ENCODE data around the gene UGT1A4. TPM values are rescaled to one million over a fixed set of nuclear protein-coding genes. Genes with fewer than 3 reads are reported as not detected.
A peak's percentile ranks its signal among the peaks of the same experiment; 100 is the strongest.

Gene UGT1A4
- total and polyA plus RNA-seq, 9 of the 15 experiments (the other 6 are each of a cell fraction or from before 2014, with no cell fraction given): not detected

DNA sequence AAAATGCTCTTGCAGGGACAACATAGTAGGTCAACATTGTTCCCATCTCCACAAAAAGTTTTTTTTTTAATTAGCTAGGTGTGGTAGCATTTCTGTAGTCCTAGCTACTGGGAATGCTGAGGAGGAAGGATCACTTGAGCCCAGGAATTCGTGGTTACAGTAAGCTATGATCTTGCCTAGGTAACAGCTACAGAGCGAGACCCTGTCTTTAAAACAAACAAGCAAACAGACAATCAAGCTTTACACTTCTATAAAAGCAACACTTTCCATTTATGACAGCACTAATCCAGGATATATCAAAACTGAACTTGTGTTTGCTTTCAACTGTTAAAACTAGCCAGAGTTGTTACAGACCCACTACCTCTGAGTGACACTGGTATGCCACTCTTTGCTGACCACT is 22.3 kb downstream of the UGT1A4 start (continued):
- TF ChIP-seq PHF21A (IDR thresholded peaks at IDR 0.05; ENCODE audit: borderline replicate concordance, low read depth) (no peak), ZNF79 (CRISPR knock-in tag; IDR thresholded peaks at IDR 0.05; ENCODE audit: low read depth) (no peak), SMC3 (conservative IDR thresholded peaks at IDR 0.05; ENCODE audit: insufficient read depth, low read depth, low read length) (no peak), TARDBP (IDR thresholded peaks at IDR 0.05) (no peak)
- TF ChIP-seq, protein P1, sequence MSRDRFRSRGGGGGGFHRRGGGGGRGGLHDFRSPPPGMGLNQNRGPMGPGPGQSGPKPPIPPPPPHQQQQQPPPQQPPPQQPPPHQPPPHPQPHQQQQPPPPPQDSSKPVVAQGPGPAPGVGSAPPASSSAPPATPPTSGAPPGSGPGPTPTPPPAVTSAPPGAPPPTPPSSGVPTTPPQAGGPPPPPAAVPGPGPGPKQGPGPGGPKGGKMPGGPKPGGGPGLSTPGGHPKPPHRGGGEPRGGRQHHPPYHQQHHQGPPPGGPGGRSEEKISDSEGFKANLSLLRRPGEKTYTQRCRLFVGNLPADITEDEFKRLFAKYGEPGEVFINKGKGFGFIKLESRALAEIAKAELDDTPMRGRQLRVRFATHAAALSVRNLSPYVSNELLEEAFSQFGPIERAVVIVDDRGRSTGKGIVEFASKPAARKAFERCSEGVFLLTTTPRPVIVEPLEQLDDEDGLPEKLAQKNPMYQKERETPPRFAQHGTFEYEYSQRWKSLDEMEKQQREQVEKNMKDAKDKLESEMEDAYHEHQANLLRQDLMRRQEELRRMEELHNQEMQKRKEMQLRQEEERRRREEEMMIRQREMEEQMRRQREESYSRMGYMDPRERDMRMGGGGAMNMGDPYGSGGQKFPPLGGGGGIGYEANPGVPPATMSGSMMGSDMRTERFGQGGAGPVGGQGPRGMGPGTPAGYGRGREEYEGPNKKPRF (IDR thresholded peaks at IDR 0.05; ENCODE audit: low read depth, low read length): no peak

DNA sequence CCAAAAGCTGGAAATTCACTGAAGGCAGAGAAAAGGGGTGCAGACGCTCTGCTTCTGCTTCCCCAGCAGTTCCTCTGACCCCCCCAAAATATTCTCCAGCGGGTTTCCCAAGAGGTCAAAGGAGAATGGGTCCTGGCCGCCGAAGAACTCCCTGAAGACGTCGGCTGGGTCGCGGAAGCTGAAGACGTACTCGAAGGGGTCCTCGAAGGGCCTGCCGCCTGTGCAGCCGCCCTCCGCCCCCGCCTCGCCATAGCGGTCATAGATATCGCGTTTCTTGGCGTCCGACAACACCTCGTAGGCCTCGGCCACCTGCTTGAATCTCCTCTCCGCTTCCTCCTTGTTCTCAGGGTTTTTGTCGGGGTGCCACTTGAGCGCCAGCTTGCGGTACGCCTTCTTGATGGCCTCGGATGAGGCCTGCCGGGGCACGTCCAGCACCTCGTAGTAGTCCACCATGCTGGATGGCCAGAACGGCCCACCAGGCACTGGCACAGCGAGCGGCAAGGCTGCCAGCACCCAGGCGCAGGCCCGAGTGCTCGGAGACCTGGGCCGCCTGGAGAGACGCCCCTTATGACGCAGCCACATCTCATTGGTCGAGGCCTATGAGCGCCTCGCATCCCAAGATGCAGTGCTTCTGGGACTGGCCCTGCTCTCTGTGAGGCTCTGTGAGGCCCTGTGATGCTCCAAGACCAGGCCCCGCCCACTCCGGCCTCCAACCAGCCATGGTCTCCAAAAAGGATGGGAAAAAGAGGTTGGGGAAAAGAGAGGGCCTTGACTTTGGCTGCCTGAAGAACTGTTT is 25.1 kb downstream of the UGT1A4 start:
- H3K79me2 ChIP-seq (ENCODE audit: control insufficient read depth, insufficient read depth, low read length): no peaks in the 10 kb centered on the region
- peak; percentile 12 to 23 (median 20) for DNase-seq (ENCODE audit: extremely low read depth in 1 of 4, low spot score in 3 of 4)
- no peak overlapping the region for H3K27ac ChIP-seq (ENCODE audit: extremely low read depth, low read depth, low read length)
- peak; percentile 89 for ATAC-seq
- H3K4me1 ChIP-seq (replicated peaks in 1 of 2; ENCODE audit: control insufficient read depth in 2 of 2, insufficient read depth in 2 of 2, low read length in 2 of 2): peaks cover 0 to 7% of the 10 kb centered on the region in 2 experiments; a peak in 2 of 5 replicates
- no peak for FAIRE-seq
- no peak overlapping the region for H3K4me3 ChIP-seq
- no peaks in the 10 kb centered on the region for H3K27me3 ChIP-seq (ENCODE audit: control insufficient read depth in 2 of 2, insufficient read depth in 2 of 2, low read length in 2 of 2)
- no peaks in the 10 kb centered on the region for H4K20me1 ChIP-seq (replicated peaks; ENCODE audit: control insufficient read depth, insufficient read depth, low read length)
- WGBS (ENCODE audit: insufficient coverage, low coverage, missing lambda C conversion rate): 31% methylated on average over 26 of the region's 46 CpGs
- no peak overlapping the region; a peak in 1 of 4 replicates for H3K9ac ChIP-seq (ENCODE audit: insufficient read depth in 1 of 2, low read depth in 2 of 2, low read length in 2 of 2)
- no peaks in the 10 kb centered on the region for H3K36me3 ChIP-seq (ENCODE audit: control insufficient read depth, insufficient read depth, low read length)
- CTCF ChIA-PET (ENCODE audit: low intra/inter-chr PET ratio): no interaction called here
- H3K9me3 ChIP-seq (replicated peaks; ENCODE audit: control insufficient read depth, insufficient read depth, low read depth, low read length): no peaks in the 10 kb centered on the region
- intact Hi-C loops (cut with micrococcal nuclease): no loop called here
- no peak overlapping the region for H2AFZ ChIP-seq (ENCODE audit: low read depth, low read length)
- in situ Hi-C loops (cut with MboI): no loop called here
- H3K9me1 ChIP-seq (ENCODE audit: control insufficient read depth, insufficient read depth, low read length): no peaks in the 10 kb centered on the region
- BruUV-seq (replicated peaks): no TSS peak
- POLR2A ChIA-PET: interaction anchor here (0.6 kb wide), 1 partner anchor 11 kb away, joined by 3 read pairs; no protein-coding TSS in a partner anchor
- H3K4me2 ChIP-seq (ENCODE audit: insufficient read depth, low read length): no peak overlapping the region
- TF ChIP-seq L3MBTL2 (IDR thresholded peaks at IDR 0.05) (peak; percentile 57; the same call in 1 of the 2 replicates), MAZ (CRISPR knock-in tag; conservative IDR thresholded peaks at IDR 0.05 in 1 of 2, IDR thresholded peaks at IDR 0.05 in 1 of 2) (no peak), CREM (IDR thresholded peaks at IDR 0.05; ENCODE audit: low read depth) (0 out of 2 replicates have a peak, but pooled peaks have one; percentile 10), NFYB (IDR thresholded peaks at IDR 0.05; ENCODE audit: extremely low read depth, insufficient read length) (peak; percentile 10), SETDB1 (IDR thresholded peaks at IDR 0.05; ENCODE audit: low read length) (no peak)

Data from K562 (cell line).